ENCODE results near the gene ASB18.

DNA sequence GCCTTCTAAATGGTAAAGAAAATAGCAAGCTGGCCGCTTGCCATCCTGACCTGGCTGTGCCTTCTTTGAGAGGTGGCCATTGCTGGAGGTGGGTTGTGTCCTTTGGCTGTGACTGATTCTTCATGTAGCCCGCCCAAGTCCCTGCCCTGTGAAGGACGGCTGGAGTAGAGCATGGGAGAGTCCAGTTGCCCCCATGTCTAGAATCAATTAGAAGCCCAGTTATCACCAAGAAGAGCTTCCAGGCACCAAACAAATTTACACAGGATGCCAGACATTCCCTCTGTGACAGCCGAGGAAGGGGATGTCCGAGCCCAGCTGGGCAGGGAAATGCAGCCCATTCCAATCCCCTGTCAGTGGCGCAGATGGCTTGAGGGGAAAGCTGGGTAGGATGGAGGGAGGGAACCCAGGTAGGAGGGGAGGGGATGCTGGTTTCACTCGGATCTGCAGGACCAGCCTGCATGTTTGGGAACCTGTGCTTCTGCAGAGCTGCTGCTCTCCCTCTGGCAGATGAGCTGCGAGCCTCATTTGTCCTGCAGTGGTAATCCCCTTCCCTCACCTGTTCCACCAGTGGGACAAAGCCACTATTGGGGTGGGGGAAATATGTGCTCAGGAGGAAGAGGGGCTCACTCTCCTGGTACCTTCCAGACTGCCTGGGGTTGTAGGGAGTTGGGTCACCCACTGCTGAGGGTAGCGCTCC lies 25.7 kb upstream of the ASB18 start:
- no peak for TF ChIP-seq STAT1 (IDR thresholded peaks at IDR 0.05; ENCODE audit: unreplicated experiment)
- TF ChIP-seq, protein P1, sequence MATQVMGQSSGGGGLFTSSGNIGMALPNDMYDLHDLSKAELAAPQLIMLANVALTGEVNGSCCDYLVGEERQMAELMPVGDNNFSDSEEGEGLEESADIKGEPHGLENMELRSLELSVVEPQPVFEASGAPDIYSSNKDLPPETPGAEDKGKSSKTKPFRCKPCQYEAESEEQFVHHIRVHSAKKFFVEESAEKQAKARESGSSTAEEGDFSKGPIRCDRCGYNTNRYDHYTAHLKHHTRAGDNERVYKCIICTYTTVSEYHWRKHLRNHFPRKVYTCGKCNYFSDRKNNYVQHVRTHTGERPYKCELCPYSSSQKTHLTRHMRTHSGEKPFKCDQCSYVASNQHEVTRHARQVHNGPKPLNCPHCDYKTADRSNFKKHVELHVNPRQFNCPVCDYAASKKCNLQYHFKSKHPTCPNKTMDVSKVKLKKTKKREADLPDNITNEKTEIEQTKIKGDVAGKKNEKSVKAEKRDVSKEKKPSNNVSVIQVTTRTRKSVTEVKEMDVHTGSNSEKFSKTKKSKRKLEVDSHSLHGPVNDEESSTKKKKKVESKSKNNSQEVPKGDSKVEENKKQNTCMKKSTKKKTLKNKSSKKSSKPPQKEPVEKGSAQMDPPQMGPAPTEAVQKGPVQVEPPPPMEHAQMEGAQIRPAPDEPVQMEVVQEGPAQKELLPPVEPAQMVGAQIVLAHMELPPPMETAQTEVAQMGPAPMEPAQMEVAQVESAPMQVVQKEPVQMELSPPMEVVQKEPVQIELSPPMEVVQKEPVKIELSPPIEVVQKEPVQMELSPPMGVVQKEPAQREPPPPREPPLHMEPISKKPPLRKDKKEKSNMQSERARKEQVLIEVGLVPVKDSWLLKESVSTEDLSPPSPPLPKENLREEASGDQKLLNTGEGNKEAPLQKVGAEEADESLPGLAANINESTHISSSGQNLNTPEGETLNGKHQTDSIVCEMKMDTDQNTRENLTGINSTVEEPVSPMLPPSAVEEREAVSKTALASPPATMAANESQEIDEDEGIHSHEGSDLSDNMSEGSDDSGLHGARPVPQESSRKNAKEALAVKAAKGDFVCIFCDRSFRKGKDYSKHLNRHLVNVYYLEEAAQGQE (IDR thresholded peaks at IDR 0.05; ENCODE audit: unreplicated experiment) = no peak
- TF ChIP-seq CREB1 (CRISPR knock-in tag; IDR thresholded peaks at IDR 0.05; ENCODE audit: low read depth) = no peak
- no peak for TF ChIP-seq EZH2phosphoT487 (IDR thresholded peaks at IDR 0.05; ENCODE audit: unreplicated experiment)
- TF ChIP-seq, protein P2, sequence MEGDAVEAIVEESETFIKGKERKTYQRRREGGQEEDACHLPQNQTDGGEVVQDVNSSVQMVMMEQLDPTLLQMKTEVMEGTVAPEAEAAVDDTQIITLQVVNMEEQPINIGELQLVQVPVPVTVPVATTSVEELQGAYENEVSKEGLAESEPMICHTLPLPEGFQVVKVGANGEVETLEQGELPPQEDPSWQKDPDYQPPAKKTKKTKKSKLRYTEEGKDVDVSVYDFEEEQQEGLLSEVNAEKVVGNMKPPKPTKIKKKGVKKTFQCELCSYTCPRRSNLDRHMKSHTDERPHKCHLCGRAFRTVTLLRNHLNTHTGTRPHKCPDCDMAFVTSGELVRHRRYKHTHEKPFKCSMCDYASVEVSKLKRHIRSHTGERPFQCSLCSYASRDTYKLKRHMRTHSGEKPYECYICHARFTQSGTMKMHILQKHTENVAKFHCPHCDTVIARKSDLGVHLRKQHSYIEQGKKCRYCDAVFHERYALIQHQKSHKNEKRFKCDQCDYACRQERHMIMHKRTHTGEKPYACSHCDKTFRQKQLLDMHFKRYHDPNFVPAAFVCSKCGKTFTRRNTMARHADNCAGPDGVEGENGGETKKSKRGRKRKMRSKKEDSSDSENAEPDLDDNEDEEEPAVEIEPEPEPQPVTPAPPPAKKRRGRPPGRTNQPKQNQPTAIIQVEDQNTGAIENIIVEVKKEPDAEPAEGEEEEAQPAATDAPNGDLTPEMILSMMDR (conservative IDR thresholded peaks at IDR 0.05; ENCODE audit: low read depth in 2 of 2) = no peak
- no peak for TF ChIP-seq POLR2AphosphoS5 (IDR thresholded peaks at IDR 0.05; ENCODE audit: low read depth)
- no peak for TF ChIP-seq JUNB (IDR thresholded peaks at IDR 0.05; ENCODE audit: unreplicated experiment)
- no peak for TF ChIP-seq EZH2 (IDR thresholded peaks at IDR 0.05; ENCODE audit: low read depth, unreplicated experiment)
- TF ChIP-seq, protein P3, sequence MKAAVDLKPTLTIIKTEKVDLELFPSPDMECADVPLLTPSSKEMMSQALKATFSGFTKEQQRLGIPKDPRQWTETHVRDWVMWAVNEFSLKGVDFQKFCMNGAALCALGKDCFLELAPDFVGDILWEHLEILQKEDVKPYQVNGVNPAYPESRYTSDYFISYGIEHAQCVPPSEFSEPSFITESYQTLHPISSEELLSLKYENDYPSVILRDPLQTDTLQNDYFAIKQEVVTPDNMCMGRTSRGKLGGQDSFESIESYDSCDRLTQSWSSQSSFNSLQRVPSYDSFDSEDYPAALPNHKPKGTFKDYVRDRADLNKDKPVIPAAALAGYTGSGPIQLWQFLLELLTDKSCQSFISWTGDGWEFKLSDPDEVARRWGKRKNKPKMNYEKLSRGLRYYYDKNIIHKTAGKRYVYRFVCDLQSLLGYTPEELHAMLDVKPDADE (IDR thresholded peaks at IDR 0.05) = no peak
- TF ChIP-seq ZNF331 (CRISPR knock-in tag; IDR thresholded peaks at IDR 0.05; ENCODE audit: low read depth) = no peak
- TF ChIP-seq NANOG (IDR thresholded peaks at IDR 0.05; ENCODE audit: borderline replicate concordance) = no peak
- TF ChIP-seq, protein P4, sequence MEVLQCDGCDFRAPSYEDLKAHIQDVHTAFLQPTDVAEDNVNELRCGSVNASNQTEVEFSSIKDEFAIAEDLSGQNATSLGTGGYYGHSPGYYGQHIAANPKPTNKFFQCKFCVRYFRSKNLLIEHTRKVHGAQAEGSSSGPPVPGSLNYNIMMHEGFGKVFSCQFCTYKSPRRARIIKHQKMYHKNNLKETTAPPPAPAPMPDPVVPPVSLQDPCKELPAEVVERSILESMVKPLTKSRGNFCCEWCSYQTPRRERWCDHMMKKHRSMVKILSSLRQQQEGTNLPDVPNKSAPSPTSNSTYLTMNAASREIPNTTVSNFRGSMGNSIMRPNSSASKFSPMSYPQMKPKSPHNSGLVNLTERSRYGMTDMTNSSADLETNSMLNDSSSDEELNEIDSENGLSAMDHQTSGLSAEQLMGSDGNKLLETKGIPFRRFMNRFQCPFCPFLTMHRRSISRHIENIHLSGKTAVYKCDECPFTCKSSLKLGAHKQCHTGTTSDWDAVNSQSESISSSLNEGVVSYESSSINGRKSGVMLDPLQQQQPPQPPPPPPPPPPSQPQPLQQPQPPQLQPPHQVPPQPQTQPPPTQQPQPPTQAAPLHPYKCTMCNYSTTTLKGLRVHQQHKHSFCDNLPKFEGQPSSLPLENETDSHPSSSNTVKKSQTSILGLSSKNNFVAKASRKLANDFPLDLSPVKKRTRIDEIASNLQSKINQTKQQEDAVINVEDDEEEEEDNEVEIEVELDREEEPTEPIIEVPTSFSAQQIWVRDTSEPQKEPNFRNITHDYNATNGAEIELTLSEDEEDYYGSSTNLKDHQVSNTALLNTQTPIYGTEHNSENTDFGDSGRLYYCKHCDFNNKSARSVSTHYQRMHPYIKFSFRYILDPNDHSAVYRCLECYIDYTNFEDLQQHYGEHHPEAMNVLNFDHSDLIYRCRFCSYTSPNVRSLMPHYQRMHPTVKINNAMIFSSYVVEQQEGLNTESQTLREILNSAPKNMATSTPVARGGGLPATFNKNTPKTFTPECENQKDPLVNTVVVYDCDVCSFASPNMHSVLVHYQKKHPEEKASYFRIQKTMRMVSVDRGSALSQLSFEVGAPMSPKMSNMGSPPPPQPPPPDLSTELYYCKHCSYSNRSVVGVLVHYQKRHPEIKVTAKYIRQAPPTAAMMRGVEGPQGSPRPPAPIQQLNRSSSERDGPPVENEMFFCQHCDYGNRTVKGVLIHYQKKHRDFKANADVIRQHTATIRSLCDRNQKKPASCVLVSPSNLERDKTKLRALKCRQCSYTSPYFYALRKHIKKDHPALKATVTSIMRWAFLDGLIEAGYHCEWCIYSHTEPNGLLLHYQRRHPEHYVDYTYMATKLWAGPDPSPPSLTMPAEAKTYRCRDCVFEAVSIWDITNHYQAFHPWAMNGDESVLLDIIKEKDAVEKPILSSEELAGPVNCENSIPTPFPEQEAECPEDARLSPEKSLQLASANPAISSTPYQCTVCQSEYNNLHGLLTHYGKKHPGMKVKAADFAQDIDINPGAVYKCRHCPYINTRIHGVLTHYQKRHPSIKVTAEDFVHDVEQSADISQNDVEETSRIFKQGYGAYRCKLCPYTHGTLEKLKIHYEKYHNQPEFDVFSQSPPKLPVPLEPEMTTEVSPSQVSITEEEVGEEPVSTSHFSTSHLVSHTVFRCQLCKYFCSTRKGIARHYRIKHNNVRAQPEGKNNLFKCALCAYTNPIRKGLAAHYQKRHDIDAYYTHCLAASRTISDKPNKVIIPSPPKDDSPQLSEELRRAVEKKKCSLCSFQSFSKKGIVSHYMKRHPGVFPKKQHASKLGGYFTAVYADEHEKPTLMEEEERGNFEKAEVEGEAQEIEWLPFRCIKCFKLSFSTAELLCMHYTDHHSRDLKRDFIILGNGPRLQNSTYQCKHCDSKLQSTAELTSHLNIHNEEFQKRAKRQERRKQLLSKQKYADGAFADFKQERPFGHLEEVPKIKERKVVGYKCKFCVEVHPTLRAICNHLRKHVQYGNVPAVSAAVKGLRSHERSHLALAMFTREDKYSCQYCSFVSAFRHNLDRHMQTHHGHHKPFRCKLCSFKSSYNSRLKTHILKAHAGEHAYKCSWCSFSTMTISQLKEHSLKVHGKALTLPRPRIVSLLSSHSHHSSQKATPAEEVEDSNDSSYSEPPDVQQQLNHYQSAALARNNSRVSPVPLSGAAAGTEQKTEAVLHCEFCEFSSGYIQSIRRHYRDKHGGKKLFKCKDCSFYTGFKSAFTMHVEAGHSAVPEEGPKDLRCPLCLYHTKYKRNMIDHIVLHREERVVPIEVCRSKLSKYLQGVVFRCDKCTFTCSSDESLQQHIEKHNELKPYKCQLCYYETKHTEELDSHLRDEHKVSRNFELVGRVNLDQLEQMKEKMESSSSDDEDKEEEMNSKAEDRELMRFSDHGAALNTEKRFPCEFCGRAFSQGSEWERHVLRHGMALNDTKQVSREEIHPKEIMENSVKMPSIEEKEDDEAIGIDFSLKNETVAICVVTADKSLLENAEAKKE (CRISPR knock-in tag; IDR thresholded peaks at IDR 0.05) = no peak
- no peak for TF ChIP-seq ZNF114 (CRISPR knock-in tag; IDR thresholded peaks at IDR 0.05)

Data from GM23338 (cell line).